Measurements from ENCODE around the gene MAPK13. TPM values are rescaled to one million over a fixed set of nuclear protein-coding genes. Genes with fewer than 3 reads are reported as not detected.
"Not testable (repeated sequence)": the region's sequence is repeated elsewhere in the genome, so short reads cannot be mapped to it uniquely, and the experiment has no call there.

Gene MAPK13
- total RNA-seq, 1 experiment from 2014 or later = 13.6 TPM

- CTCF ChIA-PET = interaction anchor here (0.6 to 2.7 kb wide), 24 partner anchors 8 to 1054 kb away, joined by 3 to 15 read pairs (median 3); no protein-coding TSS in a partner anchor
- Mint-ChIP-seq H3K4me3 (no peak overlapping the region), H3K36me3 (no peaks in the 10 kb centered on the region), H3K9me3 (no peaks in the 10 kb centered on the region), H3K27ac (no peak overlapping the region), H3K4me1 (peaks cover 27% of the 10 kb centered on the region), H3K27me3 (ENCODE audit: low read depth) (no peaks in the 10 kb centered on the region)
- POLR2A ChIA-PET = no interaction called here
- ATAC-seq (peak; percentile 91), DNase-seq (ENCODE audit: low spot score) (peak; percentile 89)
- TF ChIP-seq, protein P1, sequence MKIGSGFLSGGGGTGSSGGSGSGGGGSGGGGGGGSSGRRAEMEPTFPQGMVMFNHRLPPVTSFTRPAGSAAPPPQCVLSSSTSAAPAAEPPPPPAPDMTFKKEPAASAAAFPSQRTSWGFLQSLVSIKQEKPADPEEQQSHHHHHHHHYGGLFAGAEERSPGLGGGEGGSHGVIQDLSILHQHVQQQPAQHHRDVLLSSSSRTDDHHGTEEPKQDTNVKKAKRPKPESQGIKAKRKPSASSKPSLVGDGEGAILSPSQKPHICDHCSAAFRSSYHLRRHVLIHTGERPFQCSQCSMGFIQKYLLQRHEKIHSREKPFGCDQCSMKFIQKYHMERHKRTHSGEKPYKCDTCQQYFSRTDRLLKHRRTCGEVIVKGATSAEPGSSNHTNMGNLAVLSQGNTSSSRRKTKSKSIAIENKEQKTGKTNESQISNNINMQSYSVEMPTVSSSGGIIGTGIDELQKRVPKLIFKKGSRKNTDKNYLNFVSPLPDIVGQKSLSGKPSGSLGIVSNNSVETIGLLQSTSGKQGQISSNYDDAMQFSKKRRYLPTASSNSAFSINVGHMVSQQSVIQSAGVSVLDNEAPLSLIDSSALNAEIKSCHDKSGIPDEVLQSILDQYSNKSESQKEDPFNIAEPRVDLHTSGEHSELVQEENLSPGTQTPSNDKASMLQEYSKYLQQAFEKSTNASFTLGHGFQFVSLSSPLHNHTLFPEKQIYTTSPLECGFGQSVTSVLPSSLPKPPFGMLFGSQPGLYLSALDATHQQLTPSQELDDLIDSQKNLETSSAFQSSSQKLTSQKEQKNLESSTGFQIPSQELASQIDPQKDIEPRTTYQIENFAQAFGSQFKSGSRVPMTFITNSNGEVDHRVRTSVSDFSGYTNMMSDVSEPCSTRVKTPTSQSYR (CRISPR knock-in tag; IDR thresholded peaks at IDR 0.05) = peak; percentile 79; the same call in 1 of the 2 replicates
- TF ChIP-seq E2F5 (CRISPR knock-in tag; IDR thresholded peaks at IDR 0.05) (no peak), GABPB1 (CRISPR knock-in tag; IDR thresholded peaks at IDR 0.05) (no peak), ATF1 (CRISPR knock-in tag; IDR thresholded peaks at IDR 0.05) (no peak), CTCF (IDR thresholded peaks at IDR 0.05) (peak; percentile 45), ARID4B (CRISPR knock-in tag; IDR thresholded peaks at IDR 0.05; ENCODE audit: borderline replicate concordance) (no peak), ETV6 (CRISPR knock-in tag; IDR thresholded peaks at IDR 0.05) (0 out of 2 replicates have a peak, but pooled peaks have one; percentile 37), FOXK1 (CRISPR knock-in tag; IDR thresholded peaks at IDR 0.05) (no peak), ZNF263 (CRISPR knock-in tag; IDR thresholded peaks at IDR 0.05; ENCODE audit: low read depth) (no peak)
- TF ChIP-seq, protein P2, sequence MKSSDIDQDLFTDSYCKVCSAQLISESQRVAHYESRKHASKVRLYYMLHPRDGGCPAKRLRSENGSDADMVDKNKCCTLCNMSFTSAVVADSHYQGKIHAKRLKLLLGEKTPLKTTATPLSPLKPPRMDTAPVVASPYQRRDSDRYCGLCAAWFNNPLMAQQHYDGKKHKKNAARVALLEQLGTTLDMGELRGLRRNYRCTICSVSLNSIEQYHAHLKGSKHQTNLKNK (CRISPR knock-in tag; IDR thresholded peaks at IDR 0.05) = no peak
- TF ChIP-seq, protein P3, sequence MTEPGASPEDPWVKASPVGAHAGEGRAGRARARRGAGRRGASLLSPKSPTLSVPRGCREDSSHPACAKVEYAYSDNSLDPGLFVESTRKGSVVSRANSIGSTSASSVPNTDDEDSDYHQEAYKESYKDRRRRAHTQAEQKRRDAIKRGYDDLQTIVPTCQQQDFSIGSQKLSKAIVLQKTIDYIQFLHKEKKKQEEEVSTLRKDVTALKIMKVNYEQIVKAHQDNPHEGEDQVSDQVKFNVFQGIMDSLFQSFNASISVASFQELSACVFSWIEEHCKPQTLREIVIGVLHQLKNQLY (CRISPR knock-in tag; IDR thresholded peaks at IDR 0.05) = no peak
These were observed 6.8 kb upstream of the MAPK13 start for GRCh38 chr6:36123270-36124139.

DNA sequence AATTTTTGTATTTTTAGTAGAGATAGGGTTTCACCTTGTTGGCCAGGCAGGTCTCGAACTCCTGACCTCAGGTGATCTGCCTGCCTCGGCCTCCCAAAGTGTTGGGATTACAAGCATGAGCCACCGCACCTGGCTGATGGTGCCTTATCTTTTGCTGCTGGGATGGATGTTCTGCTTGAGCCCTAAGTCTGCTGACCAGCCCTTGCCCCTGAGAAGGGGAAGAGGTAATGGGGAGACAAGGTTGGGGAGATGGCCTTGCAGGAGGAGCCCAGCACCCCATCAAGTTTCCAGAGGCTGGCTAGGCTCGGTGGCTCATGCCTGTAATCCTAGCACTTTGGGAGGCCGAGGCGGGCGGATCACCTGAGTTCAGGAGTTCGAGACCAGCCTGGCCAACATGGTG, 6.0 kb upstream of the MAPK13 start:
- DNase-seq (ENCODE audit: low spot score); H3K27me3 Mint-ChIP-seq (ENCODE audit: low read depth); ATAC-seq; H3K36me3 Mint-ChIP-seq; H3K9me3 Mint-ChIP-seq; H3K4me3 Mint-ChIP-seq; POLR2A ChIA-PET; H3K27ac Mint-ChIP-seq: not testable (repeated sequence)
- CTCF ChIA-PET = interaction anchor here (0.6 to 1.8 kb wide), 21 partner anchors 9 to 385 kb away, joined by 3 to 12 read pairs (median 3); no protein-coding TSS in a partner anchor
- peaks cover 27% of the 10 kb centered on the region for H3K4me1 Mint-ChIP-seq

Measured in WTC11 (cell line).